Measurements from ENCODE around the gene NFKB2. TPM values are rescaled to one million over a fixed set of nuclear protein-coding genes. Genes with fewer than 3 reads are reported as not detected.

Gene NFKB2
- total RNA-seq, 1 donor from 2014 or later = 11.0 TPM

DNA sequence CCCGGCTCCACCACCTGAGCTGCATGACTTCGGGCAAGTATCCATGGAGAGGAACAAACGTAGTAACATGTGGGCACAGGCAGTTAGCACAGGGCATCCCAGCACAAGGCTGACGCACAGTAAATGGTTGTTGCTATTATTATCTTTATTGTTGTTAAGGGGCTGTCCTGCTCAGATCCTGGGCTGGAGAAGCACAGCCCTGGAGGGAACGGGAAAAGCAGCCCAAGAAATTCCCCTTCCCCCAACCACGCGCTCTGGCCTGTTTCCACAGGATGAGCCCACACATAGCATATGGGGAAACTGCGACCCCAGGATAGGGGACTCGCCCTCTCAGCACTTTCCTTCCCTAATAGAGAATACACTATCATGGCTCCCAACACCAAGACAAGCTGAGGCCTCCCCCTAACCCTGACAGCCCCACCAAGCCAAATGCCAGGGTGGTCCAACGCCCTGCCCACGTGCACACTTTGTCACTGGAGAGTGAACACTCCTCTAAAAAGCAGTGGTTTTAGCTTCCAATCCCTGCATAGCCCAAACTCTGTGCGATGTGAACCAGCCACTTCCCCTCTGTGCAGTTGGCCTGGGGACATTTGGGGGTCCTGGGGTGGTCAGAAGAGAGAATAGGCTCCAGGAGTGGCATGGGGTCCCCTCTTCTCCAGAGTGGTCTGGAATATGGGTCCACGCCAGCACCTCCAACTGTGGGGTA is 12.1 kb downstream of the NFKB2 start:
- H3K9ac ChIP-seq (ENCODE audit: low read depth in 1 of 3, low read length in 3 of 3) = no peak overlapping the region

DNA sequence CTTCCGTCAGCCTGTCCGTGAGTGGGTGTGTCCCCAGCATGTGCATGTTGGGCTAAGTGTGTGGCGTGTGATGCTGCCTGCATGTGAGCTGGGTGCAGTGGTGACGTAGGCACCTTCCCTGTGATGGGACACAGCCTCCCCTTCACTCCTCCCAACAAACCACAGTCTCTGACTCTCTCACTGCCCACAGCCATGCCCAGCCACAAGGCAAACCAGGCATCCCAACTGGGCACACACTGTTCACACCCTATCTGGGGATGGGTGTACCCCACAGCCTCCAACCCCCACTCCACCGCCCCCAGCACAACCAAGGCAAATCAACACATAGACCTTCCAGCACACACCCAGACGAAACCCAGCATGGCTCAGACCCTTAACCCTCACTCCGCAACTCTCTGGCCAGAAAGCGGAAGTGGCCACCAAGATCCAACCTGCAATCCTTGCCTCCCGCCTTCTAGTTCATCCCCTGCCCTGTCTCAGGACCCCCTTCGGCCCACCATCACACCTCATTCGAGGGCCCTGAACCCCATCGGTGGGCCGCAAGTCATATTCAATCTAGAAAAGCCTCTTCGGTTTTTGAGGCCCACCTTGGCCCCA is 12.7 kb downstream of the NFKB2 start:
- H3K9me3 ChIP-seq (ENCODE audit: control insufficient read depth in 3 of 3, low read length in 3 of 3) = no peaks in the 10 kb centered on the region
- no peak overlapping the region for H3K4me3 ChIP-seq (ENCODE audit: low read length in 3 of 3)
- peaks cover 2 to 12% (median 6%) of the 10 kb centered on the region in 3 donors for H3K4me1 ChIP-seq (ENCODE audit: control insufficient read depth in 3 of 3, insufficient read depth in 3 of 3, low read length in 3 of 3)
- H3K27me3 ChIP-seq (ENCODE audit: control insufficient read depth in 3 of 3, insufficient read depth in 3 of 3, low read length in 3 of 3) = peaks cover 56 to 58% (median 57%) of the 10 kb centered on the region in 3 donors
- no peak overlapping the region for H3K9ac ChIP-seq (ENCODE audit: low read depth in 1 of 3, low read length in 3 of 3)
- H3K36me3 ChIP-seq (ENCODE audit: control insufficient read depth in 3 of 3, insufficient read depth in 3 of 3, low read length in 3 of 3) = no peaks in the 10 kb centered on the region
- no peak overlapping the region for H3K27ac ChIP-seq (ENCODE audit: low read depth, low read length)

More for the DNA sequence above, 12.1 kb downstream of the NFKB2 start:
- peaks cover 2 to 12% (median 6%) of the 10 kb centered on the region in 3 donors for H3K4me1 ChIP-seq (ENCODE audit: control insufficient read depth in 3 of 3, insufficient read depth in 3 of 3, low read length in 3 of 3)
- no peaks in the 10 kb centered on the region for H3K36me3 ChIP-seq (ENCODE audit: control insufficient read depth in 3 of 3, insufficient read depth in 3 of 3, low read length in 3 of 3)
- no peak overlapping the region for H3K27ac ChIP-seq (ENCODE audit: low read depth, low read length)
- peaks cover 49 to 52% (median 51%) of the 10 kb centered on the region in 3 donors for H3K27me3 ChIP-seq (ENCODE audit: control insufficient read depth in 3 of 3, insufficient read depth in 3 of 3, low read length in 3 of 3)
- no peak overlapping the region for H3K4me3 ChIP-seq (ENCODE audit: low read length in 3 of 3)
- no peaks in the 10 kb centered on the region for H3K9me3 ChIP-seq (ENCODE audit: control insufficient read depth in 3 of 3, low read length in 3 of 3)

DNA sequence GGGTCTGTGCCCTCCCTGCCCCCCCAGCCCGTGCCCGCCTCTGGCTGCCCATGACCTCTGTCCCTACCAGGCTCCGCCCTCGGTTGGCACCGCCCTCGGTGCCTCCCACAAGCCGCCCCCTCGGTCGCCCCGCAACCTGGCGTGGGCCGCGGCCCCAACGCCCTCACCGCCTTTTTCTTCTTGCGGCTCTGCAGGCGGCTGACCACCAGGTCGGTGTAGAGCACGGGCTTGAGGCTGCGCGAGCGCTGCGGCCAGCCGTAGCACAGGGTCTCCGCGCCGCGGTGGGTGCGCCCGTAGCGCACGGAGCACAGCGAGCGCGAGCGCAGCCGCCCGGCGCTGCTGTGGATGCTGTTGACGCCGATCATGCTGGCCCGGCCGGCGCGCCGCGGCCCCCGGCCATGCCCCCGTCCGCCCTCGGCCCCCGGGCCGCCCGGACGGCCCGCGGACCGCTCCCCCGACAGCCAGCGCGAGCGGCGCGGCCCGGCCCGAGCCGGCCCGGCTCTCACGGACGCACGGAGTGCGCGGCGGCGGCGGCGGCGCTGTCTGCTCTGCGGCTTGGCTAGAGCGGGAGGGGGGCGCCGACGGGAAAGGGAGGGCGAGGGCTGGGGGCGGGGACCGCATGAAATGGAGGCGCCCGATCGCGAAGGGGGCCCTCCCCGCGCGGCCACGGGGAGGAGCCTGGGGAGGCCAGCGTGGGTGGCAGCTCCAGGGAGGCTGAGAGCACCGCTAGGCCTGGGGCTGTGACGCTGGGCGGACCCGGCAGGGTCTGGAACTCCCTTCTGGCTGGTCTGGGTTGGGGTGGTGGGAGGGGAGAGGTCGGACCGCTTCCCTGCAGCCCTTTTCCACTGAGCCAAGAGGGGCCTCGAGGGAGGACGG is 13.5 kb downstream of the NFKB2 start:
- H3K27ac ChIP-seq (ENCODE audit: low read depth, low read length) = no peak overlapping the region
- peak overlapping the region in 1 of 3 donors; percentile 25 for H3K9ac ChIP-seq (ENCODE audit: low read depth in 1 of 3, low read length in 3 of 3)
- no peaks in the 10 kb centered on the region for H3K9me3 ChIP-seq (ENCODE audit: control insufficient read depth in 3 of 3, low read length in 3 of 3)
- peaks cover 2 to 12% (median 6%) of the 10 kb centered on the region in 3 donors for H3K4me1 ChIP-seq (ENCODE audit: control insufficient read depth in 3 of 3, insufficient read depth in 3 of 3, low read length in 3 of 3)
- peaks cover 59 to 62% (median 60%) of the 10 kb centered on the region in 3 donors for H3K27me3 ChIP-seq (ENCODE audit: control insufficient read depth in 3 of 3, insufficient read depth in 3 of 3, low read length in 3 of 3)
- no peak overlapping the region for H3K4me3 ChIP-seq (ENCODE audit: low read length in 3 of 3)
- no peaks in the 10 kb centered on the region for H3K36me3 ChIP-seq (ENCODE audit: control insufficient read depth in 3 of 3, insufficient read depth in 3 of 3, low read length in 3 of 3)

DNA sequence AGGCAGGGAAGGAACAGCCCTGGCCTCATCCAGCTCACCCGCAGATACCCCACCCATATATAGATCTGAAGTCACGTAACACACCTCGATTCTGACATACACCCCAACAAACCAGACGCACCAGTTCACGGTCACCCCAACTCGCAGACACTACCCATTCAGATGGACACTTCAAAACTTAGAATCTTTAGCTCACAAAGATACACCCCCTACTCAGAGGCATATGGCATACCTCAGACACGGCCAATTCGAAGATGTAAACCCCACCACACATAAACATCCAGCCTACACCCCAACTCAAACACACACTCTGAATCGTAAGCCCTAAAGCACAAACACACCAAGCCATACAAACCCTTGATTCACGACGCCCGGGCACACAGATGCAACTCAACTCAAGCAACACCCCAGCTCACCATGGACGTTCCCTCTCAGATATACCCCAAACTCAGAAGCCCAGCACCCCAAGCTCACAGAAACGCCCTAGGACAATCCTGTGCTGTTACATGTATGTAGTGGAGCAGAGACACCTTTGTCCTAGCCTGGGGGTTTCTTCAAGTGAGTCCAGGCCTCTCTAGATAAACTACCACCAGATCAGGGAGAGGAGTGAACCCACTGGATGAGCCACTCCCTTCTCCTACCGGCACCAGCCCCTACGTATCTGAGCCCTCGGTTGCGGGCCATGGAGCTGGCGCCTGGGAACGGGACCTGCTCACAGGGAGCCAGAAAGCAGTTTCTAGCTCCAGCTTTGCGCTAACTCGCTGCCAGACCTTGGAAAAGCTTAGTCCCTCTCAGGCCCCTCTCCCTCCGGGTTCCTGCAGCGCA is 14.3 kb downstream of the NFKB2 start:
- Histone ChIP-seq H3K9ac (ENCODE audit: low read depth in 1 of 3, low read length in 3 of 3) (no peak overlapping the region), H3K27me3 (ENCODE audit: control insufficient read depth in 3 of 3, insufficient read depth in 3 of 3, low read length in 3 of 3) (peaks cover 65 to 69% (median 67%) of the 10 kb centered on the region in 3 donors), H3K36me3 (ENCODE audit: control insufficient read depth in 3 of 3, insufficient read depth in 3 of 3, low read length in 3 of 3) (no peaks in the 10 kb centered on the region), H3K27ac (ENCODE audit: low read depth, low read length) (no peak overlapping the region), H3K4me1 (ENCODE audit: control insufficient read depth in 3 of 3, insufficient read depth in 3 of 3, low read length in 3 of 3) (peaks cover 2 to 12% (median 6%) of the 10 kb centered on the region in 3 donors), H3K4me3 (ENCODE audit: low read length in 3 of 3) (peak overlapping the region in 1 of 3 donors; percentile 2), H3K9me3 (ENCODE audit: control insufficient read depth in 3 of 3, low read length in 3 of 3) (no peaks in the 10 kb centered on the region)

DNA sequence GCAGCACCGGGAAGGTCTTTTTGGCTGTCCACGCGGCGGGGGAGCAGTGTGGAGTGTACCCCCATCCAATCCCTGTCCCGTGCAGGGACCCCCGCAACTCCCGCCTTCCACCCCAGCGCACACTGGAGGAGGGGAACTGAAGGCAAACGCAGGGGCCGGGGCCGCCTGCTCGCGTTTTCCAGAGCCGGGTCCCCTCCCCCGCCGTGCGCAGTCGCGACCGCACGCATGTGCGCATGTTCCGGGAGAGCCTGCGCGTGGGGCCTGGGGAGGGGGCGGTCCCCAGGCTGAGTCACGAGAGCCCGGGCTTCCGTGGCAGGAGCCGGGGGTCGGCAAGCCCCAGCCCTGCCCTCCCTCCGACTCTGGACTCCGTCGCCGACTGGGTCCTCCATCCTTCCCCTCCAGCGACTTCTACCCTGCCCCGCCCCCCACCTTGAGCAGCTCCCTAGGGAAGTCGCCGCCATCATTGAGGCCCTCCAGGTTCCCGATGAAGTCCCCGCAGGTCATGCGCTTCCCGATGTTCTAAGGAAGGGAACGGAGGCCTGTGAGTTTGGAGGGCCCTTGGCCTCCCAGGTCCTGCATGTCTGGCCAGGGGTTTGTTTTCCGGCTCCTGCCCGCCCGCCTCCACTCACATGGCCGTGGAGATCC is 15.0 kb downstream of the NFKB2 start:
- Histone ChIP-seq H3K4me3 (ENCODE audit: low read length in 3 of 3) (peak overlapping the region in 1 of 3 donors; percentile 2), H3K27ac (ENCODE audit: low read depth, low read length) (no peak overlapping the region), H3K4me1 (ENCODE audit: control insufficient read depth in 3 of 3, insufficient read depth in 3 of 3, low read length in 3 of 3) (peaks cover 2 to 12% (median 6%) of the 10 kb centered on the region in 3 donors), H3K9me3 (ENCODE audit: control insufficient read depth in 3 of 3, low read length in 3 of 3) (no peaks in the 10 kb centered on the region), H3K27me3 (ENCODE audit: control insufficient read depth in 3 of 3, insufficient read depth in 3 of 3, low read length in 3 of 3) (peaks cover 68 to 77% (median 70%) of the 10 kb centered on the region in 3 donors), H3K9ac (ENCODE audit: low read depth in 1 of 3, low read length in 3 of 3) (no peak overlapping the region), H3K36me3 (ENCODE audit: control insufficient read depth in 3 of 3, insufficient read depth in 3 of 3, low read length in 3 of 3) (no peaks in the 10 kb centered on the region)

DNA sequence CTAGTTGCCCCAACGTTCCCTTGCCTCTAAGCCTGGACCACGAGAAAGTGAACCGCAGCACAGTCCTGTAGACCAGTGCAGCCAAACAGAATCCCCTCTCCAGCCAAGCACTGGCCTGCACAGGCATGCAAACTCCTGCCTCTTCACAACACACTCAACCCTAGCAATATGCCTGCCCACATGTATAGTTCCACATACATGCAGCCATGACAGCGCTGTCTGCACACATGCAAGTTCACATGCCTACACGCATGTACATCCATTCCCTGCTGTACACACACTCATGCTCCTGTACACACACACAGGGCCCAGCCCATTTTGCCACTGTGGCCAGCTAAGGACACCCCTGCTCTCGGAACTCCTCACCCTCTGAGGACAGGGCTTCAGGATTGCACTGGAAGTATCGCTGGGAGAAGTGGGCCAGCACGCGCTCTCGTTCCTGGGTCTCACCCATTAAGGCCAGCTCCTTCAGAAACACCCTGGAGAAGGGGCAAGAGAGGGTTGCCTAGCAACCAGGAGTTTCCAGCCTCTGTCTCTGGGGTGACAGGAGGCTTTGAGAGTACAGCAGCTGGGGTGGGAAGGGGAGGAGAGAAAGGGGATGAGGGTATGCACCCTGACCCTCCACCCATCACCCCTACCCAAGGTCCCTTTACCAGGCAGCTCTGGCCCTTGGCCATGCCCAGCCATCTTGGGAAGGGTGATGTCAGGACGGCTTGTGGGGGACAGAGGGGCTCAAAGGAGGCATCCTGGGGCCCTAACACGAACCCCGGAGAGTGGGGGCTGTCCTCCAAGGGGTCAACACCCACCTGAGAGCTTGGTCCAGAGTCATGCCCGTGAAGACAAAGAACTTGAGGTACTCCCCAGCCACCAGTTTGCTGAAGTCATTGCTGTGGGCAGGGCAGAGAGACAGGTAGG is 16.1 kb downstream of the NFKB2 start:
- Histone ChIP-seq H3K27ac (ENCODE audit: low read depth, low read length) (no peak overlapping the region), H3K27me3 (ENCODE audit: control insufficient read depth in 3 of 3, insufficient read depth in 3 of 3, low read length in 3 of 3) (peaks cover 72 to 87% (median 79%) of the 10 kb centered on the region in 3 donors), H3K4me1 (ENCODE audit: control insufficient read depth in 3 of 3, insufficient read depth in 3 of 3, low read length in 3 of 3) (peaks cover 2 to 12% (median 6%) of the 10 kb centered on the region in 3 donors), H3K4me3 (ENCODE audit: low read length in 3 of 3) (no peak overlapping the region), H3K36me3 (ENCODE audit: control insufficient read depth in 3 of 3, insufficient read depth in 3 of 3, low read length in 3 of 3) (no peaks in the 10 kb centered on the region), H3K9ac (ENCODE audit: low read depth in 1 of 3, low read length in 3 of 3) (no peak overlapping the region), H3K9me3 (ENCODE audit: control insufficient read depth in 3 of 3, low read length in 3 of 3) (no peaks in the 10 kb centered on the region)

DNA sequence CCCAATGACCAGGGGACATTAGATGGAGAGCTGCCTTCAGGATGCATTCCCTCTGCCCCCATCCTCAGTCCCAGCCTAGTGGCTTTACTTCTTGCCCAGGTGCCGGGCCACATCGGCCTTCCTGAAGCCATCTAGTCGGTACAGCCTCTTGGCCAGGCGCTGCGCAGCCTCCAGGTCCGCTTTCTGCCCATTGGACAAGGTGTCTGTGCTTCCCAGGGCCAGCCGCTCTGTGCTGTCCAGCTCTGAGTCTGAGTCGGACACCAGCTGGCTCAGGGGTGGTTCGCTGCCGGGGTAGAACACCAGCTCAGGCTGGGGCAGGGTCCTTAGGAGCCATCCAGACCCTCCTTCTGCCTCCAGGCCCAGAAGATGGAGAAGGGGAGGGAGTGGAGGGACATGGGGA is 16.8 kb downstream of the NFKB2 start:
- Histone ChIP-seq H3K4me1 (ENCODE audit: control insufficient read depth in 3 of 3, insufficient read depth in 3 of 3, low read length in 3 of 3) (peaks cover 2 to 12% (median 6%) of the 10 kb centered on the region in 3 donors), H3K27ac (ENCODE audit: low read depth, low read length) (no peak overlapping the region), H3K9ac (ENCODE audit: low read depth in 1 of 3, low read length in 3 of 3) (no peak overlapping the region), H3K27me3 (ENCODE audit: control insufficient read depth in 3 of 3, insufficient read depth in 3 of 3, low read length in 3 of 3) (peaks cover 76 to 89% (median 79%) of the 10 kb centered on the region in 3 donors), H3K36me3 (ENCODE audit: control insufficient read depth in 3 of 3, insufficient read depth in 3 of 3, low read length in 3 of 3) (no peaks in the 10 kb centered on the region), H3K9me3 (ENCODE audit: control insufficient read depth in 3 of 3, low read length in 3 of 3) (no peaks in the 10 kb centered on the region), H3K4me3 (ENCODE audit: low read length in 3 of 3) (no peak overlapping the region)

DNA sequence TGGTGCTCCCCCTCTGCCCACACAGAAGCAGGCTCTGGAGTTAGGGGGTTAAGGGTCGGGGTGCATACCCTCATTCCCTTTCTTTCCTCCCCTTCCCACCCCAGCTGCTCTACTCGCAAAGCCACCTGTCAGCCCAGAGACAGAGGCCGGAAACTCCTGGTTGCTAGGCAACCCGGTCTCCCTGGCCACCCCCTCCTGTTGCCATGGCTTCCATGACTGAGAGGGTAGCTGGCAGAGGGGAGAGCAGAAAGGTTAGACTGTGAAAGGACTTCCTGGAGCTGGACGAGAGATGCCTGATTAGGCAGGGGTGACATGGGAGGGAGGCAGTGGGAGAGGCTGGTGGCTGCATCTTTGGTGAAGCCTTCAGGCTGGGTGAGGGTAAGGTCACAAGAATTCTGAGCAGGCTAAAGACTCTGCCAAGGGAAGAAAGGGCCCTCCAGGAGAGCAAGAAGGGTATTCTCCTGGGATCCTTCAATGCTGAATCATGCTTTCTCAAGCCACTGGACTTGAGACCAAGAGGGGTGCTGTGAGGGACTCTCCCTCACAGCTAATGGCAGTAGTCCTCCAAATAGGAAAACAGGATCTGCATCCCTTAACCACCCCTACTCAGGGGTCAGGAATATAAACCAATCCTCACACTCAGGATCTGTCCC is 17.7 kb downstream of the NFKB2 start:
- Histone ChIP-seq H3K9me3 (ENCODE audit: control insufficient read depth in 3 of 3, low read length in 3 of 3) (no peaks in the 10 kb centered on the region), H3K27ac (ENCODE audit: low read depth, low read length) (no peak overlapping the region), H3K27me3 (ENCODE audit: control insufficient read depth in 3 of 3, insufficient read depth in 3 of 3, low read length in 3 of 3) (peaks cover 71 to 86% (median 75%) of the 10 kb centered on the region in 3 donors), H3K4me3 (ENCODE audit: low read length in 3 of 3) (no peak overlapping the region), H3K36me3 (ENCODE audit: control insufficient read depth in 3 of 3, insufficient read depth in 3 of 3, low read length in 3 of 3) (no peaks in the 10 kb centered on the region), H3K4me1 (ENCODE audit: control insufficient read depth in 3 of 3, insufficient read depth in 3 of 3, low read length in 3 of 3) (peaks cover 2 to 12% (median 6%) of the 10 kb centered on the region in 3 donors), H3K9ac (ENCODE audit: low read depth in 1 of 3, low read length in 3 of 3) (no peak overlapping the region)

Measured in skeletal muscle tissue (tissue), 4 donors.